GM18505 (cell line): ENCODE results near the gene SNX25.

Experiments
- ATAC-seq: cut with Tn5 transposase; IDR thresholded peaks from one replicate; pipeline ENCODE4 v1.9.1; 2021; ENCODE audit not compliant: unreplicated experiment
- POLR2A ChIP-seq: IDR thresholded peaks from 4 replicates; pipeline ENCODE4 v1.6.1; 2011; ENCODE audit warnings: borderline replicate concordance; ENCODE audit not compliant: insufficient read depth, insufficient read length; ENCODE audit errors: extremely low read depth

The SNX25 gene

DNA sequence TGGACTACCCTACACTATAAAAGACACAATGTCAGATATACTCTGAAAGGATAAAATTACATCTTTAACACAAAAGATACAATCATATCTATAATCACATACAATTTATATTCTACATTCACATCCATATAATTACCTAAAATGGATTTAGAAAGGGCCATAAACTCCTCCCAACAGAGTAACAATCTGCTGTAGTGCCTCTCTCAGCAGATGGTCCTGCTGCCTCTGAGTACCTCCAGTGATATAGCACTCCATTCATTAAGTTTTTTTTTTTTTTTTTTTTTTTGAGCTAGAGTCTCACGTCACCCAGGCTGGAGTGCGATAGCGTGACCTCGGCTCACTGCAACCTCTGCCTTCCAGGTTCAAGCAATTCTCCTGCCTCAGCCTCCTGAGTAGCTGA, 194.6 kb downstream of the SNX25 start:
- no peak for TF ChIP-seq POLR2A
- no peak for ATAC-seq

- no peak for TF ChIP-seq POLR2A
- ATAC-seq = peak; percentile 66
These were observed 196.1 kb downstream of the SNX25 start for GRCh38 chr4:185405296-185405999.

GRCh38 chr4:185408432-185408831, 199.0 kb downstream of the SNX25 start:
- TF ChIP-seq POLR2A = no peak
- no peak for ATAC-seq

- ATAC-seq = no peak
- no peak for TF ChIP-seq POLR2A
These were observed 202.5 kb downstream of the SNX25 start for GRCh38 chr4:185411849-185412248.

DNA sequence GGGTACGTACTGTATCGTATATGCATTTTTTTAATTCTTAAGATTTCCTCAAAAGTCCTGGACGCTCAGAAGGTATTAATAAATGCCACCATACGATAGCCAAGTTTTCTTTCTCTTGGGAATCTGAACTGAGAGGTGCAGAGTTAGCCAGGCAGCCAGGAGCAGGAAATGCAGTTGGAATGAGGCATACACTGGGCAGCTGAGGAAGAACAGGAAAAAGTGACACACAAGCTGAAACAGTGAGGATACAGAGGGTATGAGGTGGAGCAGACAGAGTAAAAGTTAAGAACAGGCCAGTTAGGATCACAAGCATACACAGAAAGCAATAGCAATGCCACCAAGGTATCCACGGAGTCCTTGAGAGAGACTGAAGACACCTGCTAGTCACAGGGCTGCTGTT, 203.0 kb downstream of the SNX25 start:
- no peak for ATAC-seq
- no peak for TF ChIP-seq POLR2A
